Mucosa of descending colon (tissue), 3 donors: Measurements from ENCODE around the gene CATSPER1. TPM values are rescaled to one million over a fixed set of nuclear protein-coding genes. Genes with fewer than 3 reads are reported as not detected.

Experiments used
- ATAC-seq: fragments of 200-7000 bp; cut with Tn5 transposase; one replicate; pipeline ENCODE4 v1.9.1; 2020; ENCODE audit warnings: mild to moderate bottlenecking, moderate library complexity
- DNase-seq, 3 donors: peaks; one replicate each; pipeline ENCODE4 v3.0.0-alpha.2; 2020
- H3K36me3 ChIP-seq: fragments of 200-600 bp; one replicate; pipeline ENCODE4 v1.8.0; 2021; ENCODE audit warnings: low read depth, mild to moderate bottlenecking
- H3K4me1 ChIP-seq: fragments of 200-600 bp; one replicate; pipeline ENCODE4 v1.8.0; 2021; ENCODE audit warnings: low read depth, mild to moderate bottlenecking
- H3K4me3 ChIP-seq: fragments of 200-600 bp; one replicate; pipeline ENCODE4 v1.8.0; 2021; ENCODE audit warnings: mild to moderate bottlenecking
- H3K9me3 ChIP-seq: fragments of 200-600 bp; one replicate; pipeline ENCODE4 v1.8.0; 2021; ENCODE audit warnings: mild to moderate bottlenecking
- CTCF ChIP-seq: fragments of 200-600 bp; IDR thresholded peaks from one replicate; pipeline ENCODE4 v1.8.0; 2022; ENCODE audit warnings: antibody characterized with exemption, mild to moderate bottlenecking
- intact Hi-C, 2 donors: fragments of 100-400 bp; cut with DNase I in 1 of 2; cut with micrococcal nuclease in 1 of 2; formaldehyde crosslinking; loops; one replicate each; pipeline versions ENCODE4 v1.11.0 to v1.11.1; 2022; cut with DNase I, micrococcal nuclease
- total RNA-seq, 3 donors: library from RNA; stranded (reverse); fragmentation: NEBNext Ultra II Directional in 2 of 3; extraction: Animal tissue kit (Norgen Biotek cat#: 25700) in 2 of 3; gene quantifications; one replicate each; pipeline versions ENCODE4 v1.2.1 to v1.2.4, GENCODE V29; 2021 to 2023
- donor health status: DM: no; HTN: no; CAD: no; lungs with moderate emphysema.
- donor health status: DM: no; HTN: no; CAD: no.
- donor health status: DM: no; HTN: yes; CAD: no.

The CATSPER1 gene
- total RNA-seq, 3 donors from 2014 or later: not detected

- Histone ChIP-seq H3K9me3 (no peaks in the 10 kb centered on the region), H3K4me3 (no peak overlapping the region), H3K4me1 (peaks cover 12% of the 10 kb centered on the region), H3K36me3 (peaks cover 41% of the 10 kb centered on the region)
- no peak for TF ChIP-seq CTCF
- intact Hi-C loops: no loop called here
- ATAC-seq (no peak), DNase-seq (no peak)
Observed at GRCh38 chr11:66056501-66056900, 30.2 kb upstream of the CATSPER1 start.

- no peak for DNase-seq
- Histone ChIP-seq H3K4me3 (no peak overlapping the region), H3K4me1 (peaks cover 21% of the 10 kb centered on the region), H3K36me3 (peaks cover 30% of the 10 kb centered on the region), H3K9me3 (no peaks in the 10 kb centered on the region)
- TF ChIP-seq CTCF: no peak
- intact Hi-C loops: no loop called here
- ATAC-seq: no peak
Observed at GRCh38 chr11:66055021-66055420, 28.7 kb upstream of the CATSPER1 start.

- Histone ChIP-seq H3K4me1 (peaks cover 21% of the 10 kb centered on the region), H3K4me3 (peak overlapping the region; percentile 51), H3K36me3 (peaks cover 16% of the 10 kb centered on the region), H3K9me3 (no peaks in the 10 kb centered on the region)
- no peak for TF ChIP-seq CTCF
- ATAC-seq: no peak
- intact Hi-C loops: no loop called here
- DNase-seq: no peak
Observed at GRCh38 chr11:66052664-66052982, 26.3 kb upstream of the CATSPER1 start.

- Histone ChIP-seq H3K36me3 (peaks cover 12% of the 10 kb centered on the region), H3K9me3 (no peaks in the 10 kb centered on the region), H3K4me3 (peak within 1 kb of the TSS; percentile 51), H3K4me1 (peaks cover 21% of the 10 kb centered on the region)
- peak; percentile 97 for ATAC-seq
- intact Hi-C loops: no loop called here
- peak; percentile 97 to 99 (median 98) for DNase-seq
- TF ChIP-seq CTCF: no peak
Observed at GRCh38 chr11:66051766-66052663, 25.7 kb upstream of the CATSPER1 start, which contains the start of gene SF3B2. TSS of gene SF3B2 (plus strand) at chr11:66052364. CDS start at chr11:66052385, 21 bp downstream.

GRCh38 chr11:66051371-66051765 is 25.1 kb upstream of the CATSPER1 start:
- Histone ChIP-seq H3K36me3 (peaks cover 8% of the 10 kb centered on the region), H3K4me1 (peaks cover 21% of the 10 kb centered on the region), H3K9me3 (no peaks in the 10 kb centered on the region), H3K4me3 (no peak overlapping the region)
- no peak for DNase-seq
- no peak for ATAC-seq
- intact Hi-C loops: no loop called here
- TF ChIP-seq CTCF: no peak
